SJCRH30 (cell line): Measurements from ENCODE around the gene TPR. TPM values are rescaled to one million over a fixed set of nuclear protein-coding genes. Genes with fewer than 3 reads are reported as not detected.
"Not testable (repeated sequence)": the region's sequence is repeated elsewhere in the genome, so short reads cannot be mapped to it uniquely, and the experiment has no call there.

Source experiments
- DNase-seq, 2 experiments: peaks; one replicate each; pipeline ENCODE4 v3.0.0-alpha.2; 2015 to 2020
- H3K27ac ChIP-seq: fragments of 250-450 bp; sonication (Bioruptor Pico); 2 replicates; pipeline ENCODE4 v1.5.1; 2020; ENCODE audit warnings: mild to moderate bottlenecking, moderate library complexity
- H3K27me3 ChIP-seq: fragments of 250-450 bp; sonication (Bioruptor Pico); 2 replicates; pipeline ENCODE4 v1.5.1; 2020; ENCODE audit warnings: mild to moderate bottlenecking, moderate library complexity
- H3K36me3 ChIP-seq: fragments of 250-450 bp; sonication (Bioruptor Pico); 2 replicates; pipeline ENCODE4 v1.5.1; 2020; ENCODE audit warnings: mild to moderate bottlenecking, moderate library complexity
- H3K4me1 ChIP-seq: fragments of 250-450 bp; sonication (Bioruptor Pico); 2 replicates; pipeline ENCODE4 v1.5.1; 2020; ENCODE audit warnings: mild to moderate bottlenecking, moderate library complexity
- H3K4me3 ChIP-seq: fragments of 250-450 bp; sonication (Bioruptor Pico); 2 replicates; pipeline ENCODE4 v1.5.1; 2020; ENCODE audit warnings: mild to moderate bottlenecking, moderate library complexity
- H3K9me3 ChIP-seq: fragments of 250-450 bp; sonication (Bioruptor Pico); replicated peaks from 2 replicates; pipeline ENCODE4 v1.5.1; 2020; ENCODE audit warnings: mild to moderate bottlenecking, moderate library complexity
- total RNA-seq: library from RNA; depleted of rRNA; stranded (reverse); fragments of >200 nt; shearing (Covaris generic); gene quantifications from 2 replicates; pipeline ENCODE4 v1.2.3, GENCODE V29; 2014

TPR gene
- total RNA-seq, 1 experiment from 2014 or later: 101 TPM

GRCh38 chr1:186375929-186376319 is 871 bp upstream of the TPR start:
- no peaks in the 10 kb centered on the region for H3K4me1 ChIP-seq
- no peaks in the 10 kb centered on the region for H3K9me3 ChIP-seq
- H3K27me3 ChIP-seq: no peaks in the 10 kb centered on the region
- H3K4me3 ChIP-seq: peak overlapping the region; percentile 70
- H3K36me3 ChIP-seq: peaks cover 25% of the 10 kb centered on the region
- DNase-seq: no peak
- H3K27ac ChIP-seq: peak overlapping the region; percentile 89

DNA sequence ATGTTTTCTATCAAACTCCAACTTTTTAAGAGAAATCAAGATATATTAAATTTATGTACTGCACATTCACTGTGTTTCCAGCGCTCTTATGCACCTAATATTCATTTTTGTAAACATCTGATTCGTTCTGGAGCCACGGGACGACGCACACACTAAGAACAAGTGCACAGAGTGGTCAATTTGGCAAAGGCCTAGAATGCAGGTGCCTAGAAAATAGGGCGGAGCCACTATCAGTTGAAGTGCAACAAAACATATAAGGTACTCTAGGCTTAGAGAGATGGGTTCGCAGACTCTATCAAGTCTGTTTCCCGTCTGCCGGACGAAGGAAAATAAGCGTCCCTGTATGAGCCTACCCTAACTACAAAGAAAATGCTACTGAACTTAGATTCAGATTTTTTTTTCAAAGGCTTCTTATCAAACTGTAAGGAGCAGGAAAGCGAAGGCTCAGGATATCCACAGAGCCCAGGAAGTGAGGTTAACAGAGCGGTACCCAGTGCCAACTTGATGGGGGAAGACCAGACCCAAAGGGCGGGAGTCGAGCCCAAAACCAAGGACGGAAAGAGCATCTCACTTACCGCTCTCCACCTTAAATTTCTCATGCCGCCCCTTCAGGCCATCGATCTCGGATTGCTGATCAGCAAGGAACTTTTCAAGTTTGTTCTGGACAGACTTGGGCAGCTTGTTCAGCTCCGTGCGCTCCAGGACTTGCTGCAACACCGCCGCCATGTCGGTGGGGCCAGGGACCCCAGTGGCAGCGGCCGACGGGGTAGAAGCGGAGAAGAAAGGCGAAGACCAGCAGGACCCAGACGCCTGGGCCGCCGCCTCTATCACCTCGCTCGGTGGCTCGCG is 526 bp downstream of the TPR start:
- Histone ChIP-seq H3K27me3 (no peaks in the 10 kb centered on the region), H3K4me1 (no peaks in the 10 kb centered on the region), H3K27ac (peak overlapping the region; percentile 89), H3K9me3 (no peaks in the 10 kb centered on the region), H3K4me3 (peak overlapping the region; percentile 70), H3K36me3 (peaks cover 34% of the 10 kb centered on the region)
- peak; percentile 4 to 28 for DNase-seq

DNA sequence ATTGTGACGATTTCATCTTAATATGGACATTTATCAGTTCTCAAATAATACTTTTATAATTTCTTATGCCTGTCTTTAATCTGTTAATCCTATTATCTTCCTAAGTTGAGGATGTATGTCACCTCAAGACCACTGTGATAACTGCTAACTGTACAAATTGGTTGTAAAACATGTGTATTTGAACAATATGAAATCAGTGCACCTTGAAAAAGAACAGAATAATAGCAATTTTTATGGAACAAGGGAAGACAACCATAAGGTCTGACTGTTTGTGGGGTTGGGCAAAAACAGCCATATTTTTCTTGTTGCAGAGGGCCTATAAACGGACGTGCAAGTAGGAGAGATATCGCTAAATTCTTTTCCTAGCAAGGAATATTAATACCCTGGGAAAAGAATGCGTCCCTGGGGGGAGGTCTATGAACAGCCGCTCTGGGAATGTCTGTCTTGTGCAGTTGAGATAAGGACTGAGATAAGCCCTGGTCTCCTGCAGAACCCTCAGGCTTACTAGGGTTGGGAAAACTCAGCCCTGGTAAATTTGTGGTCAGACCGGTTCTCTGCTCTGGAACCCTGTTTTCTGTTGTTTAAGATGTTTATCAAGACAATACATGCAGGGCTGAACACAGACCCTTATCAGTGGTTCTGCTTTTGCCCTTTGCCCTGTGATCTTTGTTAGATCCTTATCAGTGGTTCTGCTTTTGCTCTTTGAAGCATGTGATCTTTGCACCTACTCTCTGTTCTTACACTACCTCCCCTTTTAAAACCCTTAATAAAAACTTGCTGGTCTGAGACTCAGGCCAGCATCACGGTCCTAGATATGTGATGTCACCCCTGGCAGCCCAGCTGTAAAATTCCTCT is 27.0 kb downstream of the TPR start:
- DNase-seq, H3K4me1 ChIP-seq, H3K27ac ChIP-seq, H3K9me3 ChIP-seq, H3K4me3 ChIP-seq, H3K27me3 ChIP-seq: not testable (repeated sequence)
- peaks cover 91% of the 10 kb centered on the region for H3K36me3 ChIP-seq

GRCh38 chr1:186340772-186341171 is 34.3 kb downstream of the TPR start:
- no peak for DNase-seq
- Histone ChIP-seq H3K4me3 (no peak overlapping the region), H3K9me3 (no peaks in the 10 kb centered on the region), H3K27ac (no peak overlapping the region), H3K27me3 (no peaks in the 10 kb centered on the region), H3K4me1 (no peaks in the 10 kb centered on the region), H3K36me3 (peaks cover 90% of the 10 kb centered on the region)

GRCh38 chr1:186337554-186337953 is 37.5 kb downstream of the TPR start:
- DNase-seq: no peak
- Histone ChIP-seq H3K4me1 (no peaks in the 10 kb centered on the region), H3K27me3 (no peaks in the 10 kb centered on the region), H3K4me3 (no peak overlapping the region), H3K9me3 (no peaks in the 10 kb centered on the region), H3K36me3 (peaks cover 89% of the 10 kb centered on the region), H3K27ac (no peak overlapping the region)

DNA sequence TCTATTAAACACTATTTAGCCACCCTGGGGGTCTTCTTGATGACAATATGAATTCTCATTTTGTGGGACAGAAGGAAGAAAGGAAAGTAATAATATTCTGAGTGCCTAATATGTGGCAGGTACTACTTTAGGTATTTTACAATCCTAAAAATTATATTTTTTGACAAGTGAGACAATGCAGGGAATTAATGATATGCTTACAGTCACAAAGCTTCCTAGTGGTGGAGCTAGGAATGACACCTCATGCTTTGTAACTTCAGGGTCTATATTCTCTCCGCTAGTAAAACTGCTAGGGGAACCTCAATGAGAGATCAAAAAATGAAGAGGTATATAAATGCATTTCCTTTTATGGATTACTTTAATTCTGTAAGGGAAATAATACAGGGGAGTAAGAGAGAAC is 44.3 kb downstream of the TPR start:
- no peaks in the 10 kb centered on the region for H3K27me3 ChIP-seq
- no peak overlapping the region for H3K4me3 ChIP-seq
- H3K9me3 ChIP-seq: no peaks in the 10 kb centered on the region
- peaks cover 78% of the 10 kb centered on the region for H3K36me3 ChIP-seq
- peak in 1 of 2 experiments; percentile 7 for DNase-seq
- H3K4me1 ChIP-seq: no peaks in the 10 kb centered on the region
- no peak overlapping the region for H3K27ac ChIP-seq

GRCh38 chr1:186327331-186327730 is 47.7 kb downstream of the TPR start:
- peaks cover 78% of the 10 kb centered on the region for H3K36me3 ChIP-seq
- no peak overlapping the region for H3K4me3 ChIP-seq
- H3K4me1 ChIP-seq: no peaks in the 10 kb centered on the region
- no peak for DNase-seq
- H3K9me3 ChIP-seq: no peaks in the 10 kb centered on the region
- no peaks in the 10 kb centered on the region for H3K27me3 ChIP-seq
- H3K27ac ChIP-seq: no peak overlapping the region

- no peaks in the 10 kb centered on the region for H3K9me3 ChIP-seq
- no peaks in the 10 kb centered on the region for H3K4me1 ChIP-seq
- H3K27me3 ChIP-seq: no peaks in the 10 kb centered on the region
- DNase-seq: no peak
- no peak overlapping the region for H3K4me3 ChIP-seq
- no peak overlapping the region for H3K27ac ChIP-seq
- H3K36me3 ChIP-seq: peaks cover 78% of the 10 kb centered on the region
Observed at GRCh38 chr1:186326009-186326408, 49.0 kb downstream of the TPR start.

- H3K4me3 ChIP-seq: no peak overlapping the region
- DNase-seq: peak in 1 of 2 experiments; percentile 24
- H3K4me1 ChIP-seq: no peaks in the 10 kb centered on the region
- H3K27ac ChIP-seq: no peak overlapping the region
- H3K9me3 ChIP-seq: no peaks in the 10 kb centered on the region
- peaks cover 78% of the 10 kb centered on the region for H3K36me3 ChIP-seq
- H3K27me3 ChIP-seq: no peaks in the 10 kb centered on the region
Observed at GRCh38 chr1:186325239-186325638, 49.8 kb downstream of the TPR start.

DNA sequence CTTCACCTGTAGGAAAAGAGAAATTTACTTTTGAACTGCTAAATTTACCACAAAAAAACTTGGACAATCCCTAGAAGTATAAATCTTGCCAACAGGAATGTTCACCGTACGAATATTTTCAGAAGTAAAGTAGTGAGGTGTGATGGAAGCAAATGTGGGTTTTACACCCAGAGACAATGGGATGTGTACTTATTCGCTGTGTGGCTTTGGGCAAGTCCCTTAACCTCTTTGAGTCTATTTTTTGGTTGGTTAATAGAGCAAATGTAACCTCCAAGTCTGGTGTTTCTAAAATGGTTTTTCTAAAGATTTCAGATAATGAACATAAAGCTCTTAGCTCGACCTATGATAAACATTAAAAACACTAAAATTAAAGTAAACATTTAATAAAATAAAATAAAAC is 51.2 kb downstream of the TPR start:
- H3K4me1 ChIP-seq: no peaks in the 10 kb centered on the region
- no peaks in the 10 kb centered on the region for H3K9me3 ChIP-seq
- H3K27me3 ChIP-seq: no peaks in the 10 kb centered on the region
- H3K4me3 ChIP-seq: no peak overlapping the region
- no peak overlapping the region for H3K27ac ChIP-seq
- H3K36me3 ChIP-seq: peaks cover 84% of the 10 kb centered on the region
- DNase-seq: no peak

- Histone ChIP-seq H3K27me3 (no peaks in the 10 kb centered on the region), H3K36me3 (peaks cover 80% of the 10 kb centered on the region), H3K4me1 (no peaks in the 10 kb centered on the region), H3K9me3 (no peaks in the 10 kb centered on the region), H3K27ac (no peak overlapping the region), H3K4me3 (no peak overlapping the region)
- DNase-seq: no peak
Observed at GRCh38 chr1:186315570-186315969, 59.5 kb downstream of the TPR start.

DNA sequence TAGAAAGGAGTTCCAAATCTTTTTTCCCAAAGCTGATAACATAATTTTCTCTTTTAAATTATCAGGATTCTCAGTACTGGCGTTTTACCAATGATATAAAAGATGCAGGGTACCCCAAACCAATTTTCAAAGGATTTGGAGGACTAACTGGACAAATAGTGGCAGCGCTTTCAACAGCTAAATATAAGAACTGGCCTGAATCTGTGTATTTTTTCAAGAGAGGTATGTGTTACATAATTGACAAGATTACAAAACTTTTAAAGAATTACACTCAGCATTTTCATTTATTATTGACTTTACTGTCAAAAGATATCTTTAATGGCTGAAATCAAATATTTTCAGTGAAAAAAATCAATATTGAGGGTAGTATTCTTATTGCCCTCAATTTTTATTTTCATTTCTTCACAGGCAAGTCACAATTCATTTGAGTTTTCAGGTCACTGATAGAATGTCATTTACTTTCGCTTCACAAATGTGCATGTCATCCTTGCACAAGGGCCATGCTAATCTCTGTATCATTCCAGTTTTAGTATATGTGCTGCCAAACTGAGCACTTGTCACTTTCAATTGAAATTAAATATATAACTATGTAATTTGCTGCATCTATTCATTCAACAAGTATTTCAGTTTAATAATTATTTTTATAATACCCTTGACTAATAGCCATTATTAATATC is 63.5 kb downstream of the TPR start:
- no peak for DNase-seq
- Histone ChIP-seq H3K27me3 (no peaks in the 10 kb centered on the region), H3K4me3 (no peak overlapping the region), H3K36me3 (peaks cover 40% of the 10 kb centered on the region), H3K27ac (no peak overlapping the region), H3K9me3 (no peaks in the 10 kb centered on the region), H3K4me1 (no peaks in the 10 kb centered on the region)

- no peaks in the 10 kb centered on the region for H3K27me3 ChIP-seq
- H3K4me1 ChIP-seq: no peaks in the 10 kb centered on the region
- no peak for DNase-seq
Observed at GRCh38 chr1:186310307-186310706, 64.7 kb downstream of the TPR start.

GRCh38 chr1:186308264-186309060 is 66.6 kb downstream of the TPR start:
- no peak overlapping the region for H3K4me3 ChIP-seq
- H3K27me3 ChIP-seq: no peaks in the 10 kb centered on the region
- no peaks in the 10 kb centered on the region for H3K9me3 ChIP-seq
- H3K36me3 ChIP-seq: peaks cover 16% of the 10 kb centered on the region
- H3K27ac ChIP-seq: no peak overlapping the region
- no peaks in the 10 kb centered on the region for H3K4me1 ChIP-seq
- no peak for DNase-seq

More at GRCh38 chr1:186310307-186310706, 64.7 kb downstream of the TPR start:
- Histone ChIP-seq H3K4me3 (no peak overlapping the region), H3K9me3 (no peaks in the 10 kb centered on the region), H3K36me3 (peaks cover 29% of the 10 kb centered on the region), H3K27ac (no peak overlapping the region)
